SK-N-MC (cell line): ENCODE data around the gene ARHGAP29.

Source experiments
- EZH2 ChIP-seq: fragments of 200-600 bp; sonication (generic); IDR thresholded peaks from one replicate; pipeline ENCODE4 v1.6.1; 2017; ENCODE audit warnings: antibody characterized with exemption
- FOXP2 ChIP-seq: optimal IDR thresholded peaks from 2 replicates; pipeline ENCODE3; 2011; ENCODE audit warnings: mild to moderate bottlenecking, moderate library complexity; ENCODE audit not compliant: insufficient read depth; ENCODE audit errors: extremely low read length, control extremely low read depth
- POLR2AphosphoS5 ChIP-seq: IDR thresholded peaks from 2 replicates; pipeline ENCODE4 v1.6.1; 2012; ENCODE audit warnings: mild to moderate bottlenecking, low read depth, low read length, borderline replicate concordance

- no peak for TF ChIP-seq POLR2AphosphoS5
- no peak for TF ChIP-seq EZH2
- no peak for TF ChIP-seq FOXP2
These were observed 94.8 kb downstream of the ARHGAP29 start for GRCh38 chr1:94142583-94142982.
